ENCODE data around the gene GALNT15.
A peak's percentile ranks its signal among the peaks of the same experiment; 100 is the strongest.

Gene GALNT15

GRCh38 chr3:16187213-16187790, 12.8 kb downstream of the GALNT15 start:
- DNase-seq (ENCODE audit: low read depth in 3 of 3): no peak

GRCh38 chr3:16188071-16188470, 13.6 kb downstream of the GALNT15 start:
- DNase-seq (ENCODE audit: low read depth in 3 of 3): no peak

GRCh38 chr3:16189201-16189600, 14.7 kb downstream of the GALNT15 start:
- DNase-seq (ENCODE audit: low read depth in 3 of 3): no peak

GRCh38 chr3:16190704-16191103, 16.2 kb downstream of the GALNT15 start:
- DNase-seq (ENCODE audit: low read depth in 3 of 3): no peak

- no peak for DNase-seq (ENCODE audit: low read depth in 3 of 3)
Observed at GRCh38 chr3:16191591-16191990, 17.1 kb downstream of the GALNT15 start.

GRCh38 chr3:16192176-16192811, 17.8 kb downstream of the GALNT15 start:
- DNase-seq (ENCODE audit: low read depth in 3 of 3): no peak

- no peak for DNase-seq (ENCODE audit: low read depth in 3 of 3)
Observed at GRCh38 chr3:16198427-16198826, 23.9 kb downstream of the GALNT15 start.

- DNase-seq (ENCODE audit: low read depth in 3 of 3): no peak
Observed at GRCh38 chr3:16199769-16200168, 25.3 kb downstream of the GALNT15 start.

GRCh38 chr3:16200411-16200810, 25.9 kb downstream of the GALNT15 start:
- DNase-seq (ENCODE audit: low read depth in 3 of 3): peak in 1 of 3 experiments; percentile 9

- no peak for DNase-seq (ENCODE audit: low read depth in 3 of 3)
Observed at GRCh38 chr3:16203031-16203430, 28.6 kb downstream of the GALNT15 start.

- no peak for DNase-seq (ENCODE audit: low read depth in 3 of 3)
Observed at GRCh38 chr3:16203671-16204629, 29.5 kb downstream of the GALNT15 start.

GRCh38 chr3:16204751-16205150, 30.3 kb downstream of the GALNT15 start:
- DNase-seq (ENCODE audit: low read depth in 3 of 3): no peak

GRCh38 chr3:16205156-16205870, 30.8 kb downstream of the GALNT15 start:
- no peak for DNase-seq (ENCODE audit: low read depth in 3 of 3)

GRCh38 chr3:16207031-16207430, 32.6 kb downstream of the GALNT15 start:
- no peak for DNase-seq (ENCODE audit: low read depth in 3 of 3)

- no peak for DNase-seq (ENCODE audit: low read depth in 3 of 3)
Observed at GRCh38 chr3:16211176-16211904, 36.9 kb downstream of the GALNT15 start.

GRCh38 chr3:16214366-16214765, 39.9 kb downstream of the GALNT15 start:
- no peak for DNase-seq (ENCODE audit: low read depth in 3 of 3)

GRCh38 chr3:16216373-16216935, 42.0 kb downstream of the GALNT15 start:
- DNase-seq (ENCODE audit: low read depth in 3 of 3): no peak

GRCh38 chr3:16219777-16220176, 45.3 kb downstream of the GALNT15 start:
- no peak for DNase-seq (ENCODE audit: low read depth in 3 of 3)

- DNase-seq (ENCODE audit: low read depth in 3 of 3): no peak
Observed at GRCh38 chr3:16221990-16222389, 47.5 kb downstream of the GALNT15 start.

GRCh38 chr3:16222547-16222946, 48.1 kb downstream of the GALNT15 start:
- DNase-seq (ENCODE audit: low read depth in 3 of 3): no peak

- no peak for DNase-seq (ENCODE audit: low read depth in 3 of 3)
Observed at GRCh38 chr3:16224325-16224724, 49.8 kb downstream of the GALNT15 start.
